NCI-H2081 treated with DMSO at 0.1 percent for 48 hours (cell line): ENCODE measurements around the gene FBN1.

Experiments used
- DNase-seq: peaks from one replicate; lab custom pipeline; 2025; lab: John Stamatoyannopoulos, UW

FBN1 gene

GRCh38 chr15:48645558-48646330, at the start of gene FBN1:
FBN1 (minus strand) TSS chr15:48645709; CDS start chr15:48644769, 940 bp downstream.
- DNase-seq, result no peak

- DNase-seq, result no peak
Measured at GRCh38 chr15:48693484-48693883, 48.0 kb upstream of the FBN1 start.

- no peak for DNase-seq
Measured at GRCh38 chr15:48688493-48688892, 43.0 kb upstream of the FBN1 start.

- no peak for DNase-seq
Measured at GRCh38 chr15:48683991-48684765, 38.7 kb upstream of the FBN1 start.

DNA sequence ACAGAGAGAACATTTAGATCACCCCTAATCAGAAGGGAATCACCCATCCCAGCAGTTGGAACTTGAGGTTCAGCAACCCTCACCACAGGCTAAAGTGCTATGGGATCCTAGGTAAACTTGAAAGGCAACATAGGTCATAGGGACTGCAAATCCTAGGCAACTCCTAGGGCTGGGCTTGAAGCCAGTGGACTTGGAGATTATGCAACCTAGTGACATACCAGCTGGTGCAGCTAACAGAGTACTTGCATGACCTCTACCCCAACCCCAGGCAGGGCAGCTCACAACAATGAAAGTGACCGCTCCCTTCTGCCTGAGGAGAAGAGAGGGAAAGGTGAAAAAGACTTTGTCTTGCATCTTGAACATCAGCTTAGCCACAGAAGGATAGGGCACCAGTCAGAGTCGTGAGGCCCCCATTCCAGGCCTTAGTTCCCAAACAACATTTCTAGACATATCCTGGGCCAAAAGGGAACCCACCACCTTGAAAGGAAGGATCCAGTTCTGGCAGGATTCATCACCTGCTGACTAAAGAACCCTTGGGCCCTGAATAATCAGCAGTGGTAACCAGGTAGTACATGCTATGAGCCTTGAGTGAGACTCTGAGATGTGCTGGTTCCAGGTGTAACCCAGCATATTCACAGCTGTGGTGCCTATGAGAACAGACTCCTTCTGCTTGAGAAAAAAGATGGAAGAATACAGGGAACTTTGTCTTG, 37.6 kb upstream of the FBN1 start:
- DNase-seq, result no peak

DNA sequence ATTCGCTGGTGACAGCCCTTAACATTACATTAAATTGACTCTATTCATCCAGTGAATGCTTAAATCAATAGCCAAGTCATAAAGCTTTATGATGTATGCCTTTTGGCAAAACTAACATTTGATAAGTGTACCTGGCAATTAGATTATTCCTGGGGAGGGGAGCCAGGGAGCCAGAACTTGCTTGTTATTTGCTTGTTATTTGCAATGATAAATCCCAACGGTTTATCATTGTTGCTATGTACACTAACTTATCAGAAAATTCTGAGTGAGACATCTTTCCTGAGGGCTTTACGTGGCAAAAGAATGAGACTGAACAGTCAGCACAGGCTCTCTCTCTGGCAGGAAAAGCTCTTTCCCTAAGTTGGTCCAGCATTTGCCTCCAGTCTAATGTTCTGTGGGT, 35.8 kb upstream of the FBN1 start:
- DNase-seq, result no peak

DNA sequence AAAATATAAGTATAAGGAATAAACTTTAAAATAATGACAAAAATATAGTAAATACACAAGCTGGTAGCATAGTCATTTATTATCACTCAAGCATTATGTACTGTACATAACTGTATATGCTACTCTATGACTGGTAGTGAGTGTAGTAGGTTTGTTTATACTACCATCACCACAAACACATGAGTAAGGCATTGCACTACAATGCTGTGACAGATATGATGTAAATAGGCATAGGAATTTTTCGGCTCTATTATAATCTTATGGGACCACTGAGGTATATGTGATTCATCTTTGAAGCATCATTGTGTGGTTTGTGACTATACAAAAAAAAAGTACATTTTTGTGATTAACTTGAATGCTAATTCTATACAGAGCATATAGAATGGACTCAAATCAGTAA, 35.3 kb upstream of the FBN1 start:
- no peak for DNase-seq

GRCh38 chr15:48679952-48680351, 34.4 kb upstream of the FBN1 start:
- no peak for DNase-seq

DNA sequence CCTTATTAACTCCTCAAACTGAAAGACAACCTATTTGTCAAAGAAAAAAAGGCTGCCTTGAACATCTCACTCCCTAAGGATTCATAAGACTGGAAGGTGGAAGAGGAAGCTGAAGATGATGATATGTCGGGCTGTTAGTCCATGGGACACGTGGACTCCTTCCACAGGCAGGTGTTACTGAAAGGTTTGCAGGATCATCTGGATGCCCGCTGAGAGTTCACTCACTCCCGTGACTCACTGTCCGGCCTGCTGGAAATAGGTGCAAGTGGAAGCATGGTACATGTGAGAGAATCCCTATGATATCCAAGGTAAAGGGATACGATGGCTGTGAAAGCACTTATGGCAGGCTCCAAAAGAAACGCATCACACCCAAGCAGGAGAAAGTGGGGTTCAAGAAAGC, 33.3 kb upstream of the FBN1 start:
- no peak for DNase-seq

DNA sequence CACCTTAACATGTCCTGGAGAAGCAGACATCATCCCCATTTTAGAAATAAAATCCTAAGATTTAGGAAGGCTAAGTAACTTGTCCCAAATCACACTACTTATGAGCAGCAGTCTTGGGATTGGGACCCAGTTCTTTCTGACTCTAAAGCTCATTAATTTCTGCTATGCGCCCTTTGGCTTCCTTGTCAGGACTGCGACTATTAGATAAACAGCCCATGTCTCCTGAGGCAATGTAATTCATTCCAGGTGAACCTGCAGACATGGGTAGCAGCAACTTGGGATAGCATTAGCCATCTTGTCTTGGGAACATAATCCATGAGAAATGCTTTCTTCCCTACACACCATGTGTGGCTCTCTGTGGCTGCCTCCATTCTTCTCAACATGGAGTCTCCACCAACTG, 32.3 kb upstream of the FBN1 start:
- DNase-seq, result no peak

GRCh38 chr15:48675436-48675835, 29.9 kb upstream of the FBN1 start:
- no peak for DNase-seq

DNA sequence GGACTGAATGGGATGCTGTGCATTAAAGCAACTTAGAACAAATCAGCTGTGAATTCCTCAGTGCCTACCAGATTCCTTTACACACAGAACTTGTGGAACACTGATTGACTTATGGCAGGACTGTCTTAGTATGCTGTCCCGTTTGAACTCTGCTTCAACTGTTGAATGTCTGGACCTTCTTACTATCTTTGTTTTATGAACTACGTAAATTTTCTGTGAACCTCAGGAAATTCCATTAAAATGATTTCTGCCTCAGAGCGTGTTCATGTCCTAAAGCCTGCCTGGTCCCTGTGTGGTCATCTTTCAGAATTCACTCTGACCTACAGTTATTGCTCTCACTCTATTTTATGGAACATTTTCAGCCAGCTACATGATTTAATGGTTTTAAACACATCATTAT, 29.4 kb upstream of the FBN1 start:
- DNase-seq, result no peak

GRCh38 chr15:48672206-48672605, 26.7 kb upstream of the FBN1 start:
- no peak for DNase-seq

- DNase-seq, result no peak
Measured at GRCh38 chr15:48671103-48672022, 25.9 kb upstream of the FBN1 start.

DNA sequence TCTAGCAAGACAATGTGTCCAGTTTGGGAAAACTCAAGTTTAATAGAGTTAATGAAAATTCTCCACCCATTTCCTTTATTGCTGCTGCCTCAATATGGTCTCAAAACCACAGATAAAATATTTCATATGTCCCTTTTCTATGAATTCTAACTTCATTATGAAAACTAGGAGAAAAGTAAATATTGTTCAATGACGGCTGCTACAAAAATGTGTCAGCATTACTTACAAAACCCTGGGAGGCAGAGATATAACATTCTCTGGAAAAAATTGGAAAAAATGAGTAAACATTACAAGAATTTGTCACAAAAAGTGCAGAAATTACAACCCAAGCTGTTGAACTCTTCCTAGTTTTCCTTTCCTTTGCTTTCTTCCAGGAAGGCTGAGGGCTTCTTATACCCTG, 22.2 kb upstream of the FBN1 start:
- DNase-seq, result no peak

- no peak for DNase-seq
Measured at GRCh38 chr15:48664436-48664835, 18.9 kb upstream of the FBN1 start.

DNA sequence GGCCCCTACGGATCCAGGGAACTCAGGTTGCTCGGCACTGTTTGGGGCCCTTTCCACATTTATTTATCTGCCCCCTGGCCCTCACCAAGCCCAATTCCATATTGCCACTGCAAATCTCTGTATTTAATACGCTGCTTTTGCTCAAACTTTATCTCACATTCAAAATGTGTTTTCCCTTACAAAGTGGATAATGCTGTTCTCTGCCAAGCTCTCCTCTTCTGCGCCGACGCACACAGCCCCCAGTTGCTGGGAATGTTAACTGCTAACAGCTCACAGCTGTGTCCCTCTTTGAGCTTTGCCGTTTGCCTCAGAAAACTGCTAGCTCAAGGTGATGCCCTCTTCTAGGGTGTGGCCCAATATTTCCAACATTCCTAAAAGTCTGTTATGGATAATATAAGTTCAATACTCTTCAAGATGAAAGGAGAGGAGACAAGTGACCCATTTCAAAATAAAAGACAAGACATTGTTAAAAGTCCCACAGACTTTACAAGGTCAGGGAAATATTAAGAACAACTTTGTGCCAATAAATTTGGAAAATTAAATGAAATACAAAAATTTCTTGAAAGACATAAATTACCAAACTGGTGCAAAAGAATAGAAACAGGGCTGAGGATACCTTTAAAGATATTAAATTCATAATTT, 12.6 kb upstream of the FBN1 start:
- DNase-seq, result no peak

- no peak for DNase-seq
Measured at GRCh38 chr15:48654801-48655200, 9.3 kb upstream of the FBN1 start.

GRCh38 chr15:48653913-48654670, 8.6 kb upstream of the FBN1 start:
- DNase-seq, result no peak

- DNase-seq, result no peak
Measured at GRCh38 chr15:48653216-48653615, 7.7 kb upstream of the FBN1 start.
